GM12878 (cell line): ENCODE data around the gene RAN. TPM values are rescaled to one million over a fixed set of nuclear protein-coding genes. Genes with fewer than 3 reads are reported as not detected.

Experiments
- BACH1 ChIP-seq: fragments of 450-650 bp; IDR thresholded peaks from 2 replicates; pipeline ENCODE4 v1.6.1; 2017; ENCODE audit warnings: mild to moderate bottlenecking, borderline replicate concordance
- BHLHE40 ChIP-seq, 2 experiments: fragments of 450-650 bp in 1 of 2; IDR thresholded peaks; 2 replicates each; pipeline ENCODE4 v1.6.1; 2011 to 2017; ENCODE audit warnings: low read depth in 2 of 2, borderline replicate concordance in 1 of 2, improper control_type of control experiment in 1 of 2, low read length in 1 of 2, mild to moderate bottlenecking in 1 of 2
- CHD4 ChIP-seq: fragments of 200-600 bp; sonication (generic); IDR thresholded peaks from 2 replicates; pipeline ENCODE4 v1.6.1; 2016; ENCODE audit warnings: mild to moderate bottlenecking
- GATAD2B ChIP-seq: fragments of 450-650 bp; conservative IDR thresholded peaks from 2 replicates; pipeline ENCODE4 v1.6.1; 2017; ENCODE audit warnings: low read depth, mild to moderate bottlenecking, moderate library complexity
- HDAC6 ChIP-seq: fragments of 200-600 bp; sonication (generic); IDR thresholded peaks from one replicate; pipeline ENCODE4 v1.8.0; 2017; ENCODE audit warnings: antibody characterized with exemption; ENCODE audit not compliant: unreplicated experiment
- IKZF1 ChIP-seq: fragments of 450-650 bp; conservative IDR thresholded peaks from 2 replicates; pipeline ENCODE4 v1.6.1; 2017; ENCODE audit warnings: antibody characterized with exemption, mild to moderate bottlenecking
- IRF4 ChIP-seq: IDR thresholded peaks from 2 replicates; pipeline ENCODE4 v1.6.1; 2011; ENCODE audit warnings: low read depth, low read length
- JUNB ChIP-seq: IDR thresholded peaks from 2 replicates; pipeline ENCODE4 v1.6.1; 2016; ENCODE audit warnings: antibody characterized with exemption, mild to moderate bottlenecking
- MEF2B ChIP-seq: fragments of 450-650 bp; IDR thresholded peaks from 2 replicates; pipeline ENCODE4 v1.6.1; 2018; ENCODE audit warnings: mild to moderate bottlenecking, moderate library complexity; ENCODE audit not compliant: partially characterized antibody, poor library complexity, severe bottlenecking
- NBN ChIP-seq: fragments of 450-650 bp; IDR thresholded peaks from 2 replicates; pipeline ENCODE4 v1.6.1; 2016
- NR2C1 ChIP-seq: fragments of 450-650 bp; IDR thresholded peaks from 2 replicates; pipeline ENCODE4 v1.6.1; 2017; ENCODE audit warnings: antibody characterized with exemption, mild to moderate bottlenecking, moderate library complexity
- POLR2AphosphoS5 ChIP-seq: IDR thresholded peaks from 2 replicates; pipeline ENCODE4 v1.6.1; 2011; ENCODE audit warnings: mild to moderate bottlenecking, low read length, inconsistent platforms
- RELA ChIP-seq: fragments of 450-650 bp; IDR thresholded peaks from 2 replicates; pipeline ENCODE4 v1.8.0; 2014; ENCODE audit warnings: borderline replicate concordance; ENCODE audit not compliant: partially characterized antibody
- RFX5 ChIP-seq: IDR thresholded peaks from 2 replicates; pipeline ENCODE4 v1.6.1; 2011; ENCODE audit warnings: low read depth, low read length, improper control_type of control experiment
- SMAD5 ChIP-seq: IDR thresholded peaks from 2 replicates; pipeline ENCODE4 v1.6.1; 2016; ENCODE audit warnings: antibody characterized with exemption, low read depth
- TAF1 ChIP-seq: IDR thresholded peaks from 2 replicates; pipeline ENCODE4 v1.6.1; 2011; ENCODE audit warnings: mild to moderate bottlenecking, low read depth, low read length, borderline replicate concordance
- YY1 ChIP-seq: IDR thresholded peaks from 2 replicates; pipeline ENCODE4 v1.6.1; 2011; ENCODE audit warnings: low read depth, mild to moderate bottlenecking, low read length
- polyA plus RNA-seq, 11 experiments: library from polyadenylated mRNA; depleted of rRNA in 4 of 11; unstranded in 6 of 11; stranded (reverse) in 5 of 11; fragments of >200 nt; fragmentation: Nextera tagmentation in 4 of 11; fragmentation: Illumina TruSeq in 1 of 11; extraction: Ambion mirVana in 4 of 11; extraction: Trizol in 1 of 11; gene quantifications; 1 replicate in 1 of 11; 2 replicates in 10 of 11; pipeline versions ENCODE4 v1.2.1 to v1.2.3, GENCODE V29; 2011 to 2016; ENCODE audit warnings: inconsistent platforms in 2 of 11, missing spikeins in 2 of 11, low read depth in 1 of 11
- total RNA-seq, 4 experiments: library from RNA; depleted of rRNA in 3 of 4; stranded (reverse); fragments of >200 nt in 3 of 4; fragmentation: Illumina TruSeq in 1 of 4; extraction: Trizol in 1 of 4; gene quantifications; 2 replicates each; pipeline versions ENCODE4 v1.2.1 to v1.2.3, GENCODE V29; 2013 to 2021
- TF ChIP-seq, protein P1 (sequence below): IDR thresholded peaks from 2 replicates; pipeline ENCODE4 v1.6.1; 2012; ENCODE audit warnings: mild to moderate bottlenecking, low read depth, low read length
- TF ChIP-seq, protein P2 (sequence below): fragments of 450-650 bp; IDR thresholded peaks from 2 replicates; pipeline ENCODE4 v1.6.1; 2017; ENCODE audit warnings: low read depth, mild to moderate bottlenecking, moderate library complexity
- TF ChIP-seq, protein P3 (sequence below): fragments of 450-650 bp; IDR thresholded peaks from 2 replicates; pipeline ENCODE4 v1.6.1; 2017; ENCODE audit warnings: mild to moderate bottlenecking, moderate library complexity

Gene RAN
- total and polyA plus RNA-seq, 10 of the 15 experiments (the other 5 are each of a cell fraction or from before 2014, with no cell fraction given), result 1,598 to 3,769 (median 2,845) TPM

DNA sequence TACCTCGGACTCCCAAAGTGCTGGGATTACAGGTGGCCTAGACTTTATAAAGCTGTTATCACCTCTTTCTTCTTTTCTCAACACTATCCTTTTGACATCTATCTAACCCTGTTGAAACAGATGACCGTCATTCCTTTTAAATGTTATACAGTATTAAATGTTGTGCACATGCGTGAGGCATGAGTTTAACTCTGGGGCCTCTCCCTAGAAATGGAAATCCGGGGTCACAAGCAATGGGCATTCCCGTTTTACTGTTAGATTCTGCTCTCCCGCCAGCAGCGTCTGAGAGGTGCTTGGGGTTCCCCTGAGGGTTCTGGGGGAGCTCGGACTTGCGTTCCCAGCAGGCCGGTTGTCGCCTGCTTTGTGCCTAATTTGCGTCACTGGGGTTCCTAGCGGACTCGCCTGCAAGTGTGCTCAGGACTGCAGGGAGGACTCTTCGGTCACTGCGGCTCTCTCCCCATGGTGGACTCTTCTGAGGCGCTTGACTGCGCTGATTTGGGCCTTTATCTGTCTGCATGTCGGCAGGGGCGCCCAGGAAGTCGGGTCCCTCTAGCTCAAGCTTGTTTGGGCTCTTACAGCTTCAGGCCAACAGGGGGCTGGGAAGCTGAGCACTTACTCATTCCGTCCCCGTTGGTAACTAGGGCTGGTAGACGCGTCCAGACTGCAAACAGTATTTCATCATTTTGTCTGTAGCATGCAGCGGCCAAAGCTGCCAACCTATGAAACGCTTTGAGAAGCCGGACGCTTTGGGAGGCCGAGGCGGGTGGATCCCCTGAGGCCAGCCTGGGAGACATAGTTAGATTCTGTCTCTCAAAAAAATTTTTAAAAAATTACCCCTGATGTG, 1.2 kb upstream of the RAN start (continued):
- peak; percentile 58; the same call in 1 of the 2 replicates for TF ChIP-seq TAF1
- TF ChIP-seq POLR2AphosphoS5, result peak; percentile 49
- peak; percentile 56 for TF ChIP-seq MEF2B
- peak; percentile 62 for TF ChIP-seq JUNB
- 0 out of 2 replicates have a peak, but pooled peaks have one; percentile 18 for TF ChIP-seq SMAD5
- TF ChIP-seq, protein P1, sequence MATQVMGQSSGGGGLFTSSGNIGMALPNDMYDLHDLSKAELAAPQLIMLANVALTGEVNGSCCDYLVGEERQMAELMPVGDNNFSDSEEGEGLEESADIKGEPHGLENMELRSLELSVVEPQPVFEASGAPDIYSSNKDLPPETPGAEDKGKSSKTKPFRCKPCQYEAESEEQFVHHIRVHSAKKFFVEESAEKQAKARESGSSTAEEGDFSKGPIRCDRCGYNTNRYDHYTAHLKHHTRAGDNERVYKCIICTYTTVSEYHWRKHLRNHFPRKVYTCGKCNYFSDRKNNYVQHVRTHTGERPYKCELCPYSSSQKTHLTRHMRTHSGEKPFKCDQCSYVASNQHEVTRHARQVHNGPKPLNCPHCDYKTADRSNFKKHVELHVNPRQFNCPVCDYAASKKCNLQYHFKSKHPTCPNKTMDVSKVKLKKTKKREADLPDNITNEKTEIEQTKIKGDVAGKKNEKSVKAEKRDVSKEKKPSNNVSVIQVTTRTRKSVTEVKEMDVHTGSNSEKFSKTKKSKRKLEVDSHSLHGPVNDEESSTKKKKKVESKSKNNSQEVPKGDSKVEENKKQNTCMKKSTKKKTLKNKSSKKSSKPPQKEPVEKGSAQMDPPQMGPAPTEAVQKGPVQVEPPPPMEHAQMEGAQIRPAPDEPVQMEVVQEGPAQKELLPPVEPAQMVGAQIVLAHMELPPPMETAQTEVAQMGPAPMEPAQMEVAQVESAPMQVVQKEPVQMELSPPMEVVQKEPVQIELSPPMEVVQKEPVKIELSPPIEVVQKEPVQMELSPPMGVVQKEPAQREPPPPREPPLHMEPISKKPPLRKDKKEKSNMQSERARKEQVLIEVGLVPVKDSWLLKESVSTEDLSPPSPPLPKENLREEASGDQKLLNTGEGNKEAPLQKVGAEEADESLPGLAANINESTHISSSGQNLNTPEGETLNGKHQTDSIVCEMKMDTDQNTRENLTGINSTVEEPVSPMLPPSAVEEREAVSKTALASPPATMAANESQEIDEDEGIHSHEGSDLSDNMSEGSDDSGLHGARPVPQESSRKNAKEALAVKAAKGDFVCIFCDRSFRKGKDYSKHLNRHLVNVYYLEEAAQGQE, result peak; percentile 40; the same call in 1 of the 2 replicates
- TF ChIP-seq IRF4, result peak; percentile 78; the same call in 1 of the 2 replicates
- TF ChIP-seq NR2C1, result no peak
- peak; percentile 76 for TF ChIP-seq YY1
- peak; percentile 29 for TF ChIP-seq RELA
- peak; percentile 42; the same call in 1 of the 2 replicates for TF ChIP-seq NBN
- TF ChIP-seq, protein P2, sequence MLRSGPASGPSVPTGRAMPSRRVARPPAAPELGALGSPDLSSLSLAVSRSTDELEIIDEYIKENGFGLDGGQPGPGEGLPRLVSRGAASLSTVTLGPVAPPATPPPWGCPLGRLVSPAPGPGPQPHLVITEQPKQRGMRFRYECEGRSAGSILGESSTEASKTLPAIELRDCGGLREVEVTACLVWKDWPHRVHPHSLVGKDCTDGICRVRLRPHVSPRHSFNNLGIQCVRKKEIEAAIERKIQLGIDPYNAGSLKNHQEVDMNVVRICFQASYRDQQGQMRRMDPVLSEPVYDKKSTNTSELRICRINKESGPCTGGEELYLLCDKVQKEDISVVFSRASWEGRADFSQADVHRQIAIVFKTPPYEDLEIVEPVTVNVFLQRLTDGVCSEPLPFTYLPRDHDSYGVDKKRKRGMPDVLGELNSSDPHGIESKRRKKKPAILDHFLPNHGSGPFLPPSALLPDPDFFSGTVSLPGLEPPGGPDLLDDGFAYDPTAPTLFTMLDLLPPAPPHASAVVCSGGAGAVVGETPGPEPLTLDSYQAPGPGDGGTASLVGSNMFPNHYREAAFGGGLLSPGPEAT, result peak; percentile 46; the same call in 1 of the 2 replicates
- no peak for TF ChIP-seq RFX5
- TF ChIP-seq, protein P3, sequence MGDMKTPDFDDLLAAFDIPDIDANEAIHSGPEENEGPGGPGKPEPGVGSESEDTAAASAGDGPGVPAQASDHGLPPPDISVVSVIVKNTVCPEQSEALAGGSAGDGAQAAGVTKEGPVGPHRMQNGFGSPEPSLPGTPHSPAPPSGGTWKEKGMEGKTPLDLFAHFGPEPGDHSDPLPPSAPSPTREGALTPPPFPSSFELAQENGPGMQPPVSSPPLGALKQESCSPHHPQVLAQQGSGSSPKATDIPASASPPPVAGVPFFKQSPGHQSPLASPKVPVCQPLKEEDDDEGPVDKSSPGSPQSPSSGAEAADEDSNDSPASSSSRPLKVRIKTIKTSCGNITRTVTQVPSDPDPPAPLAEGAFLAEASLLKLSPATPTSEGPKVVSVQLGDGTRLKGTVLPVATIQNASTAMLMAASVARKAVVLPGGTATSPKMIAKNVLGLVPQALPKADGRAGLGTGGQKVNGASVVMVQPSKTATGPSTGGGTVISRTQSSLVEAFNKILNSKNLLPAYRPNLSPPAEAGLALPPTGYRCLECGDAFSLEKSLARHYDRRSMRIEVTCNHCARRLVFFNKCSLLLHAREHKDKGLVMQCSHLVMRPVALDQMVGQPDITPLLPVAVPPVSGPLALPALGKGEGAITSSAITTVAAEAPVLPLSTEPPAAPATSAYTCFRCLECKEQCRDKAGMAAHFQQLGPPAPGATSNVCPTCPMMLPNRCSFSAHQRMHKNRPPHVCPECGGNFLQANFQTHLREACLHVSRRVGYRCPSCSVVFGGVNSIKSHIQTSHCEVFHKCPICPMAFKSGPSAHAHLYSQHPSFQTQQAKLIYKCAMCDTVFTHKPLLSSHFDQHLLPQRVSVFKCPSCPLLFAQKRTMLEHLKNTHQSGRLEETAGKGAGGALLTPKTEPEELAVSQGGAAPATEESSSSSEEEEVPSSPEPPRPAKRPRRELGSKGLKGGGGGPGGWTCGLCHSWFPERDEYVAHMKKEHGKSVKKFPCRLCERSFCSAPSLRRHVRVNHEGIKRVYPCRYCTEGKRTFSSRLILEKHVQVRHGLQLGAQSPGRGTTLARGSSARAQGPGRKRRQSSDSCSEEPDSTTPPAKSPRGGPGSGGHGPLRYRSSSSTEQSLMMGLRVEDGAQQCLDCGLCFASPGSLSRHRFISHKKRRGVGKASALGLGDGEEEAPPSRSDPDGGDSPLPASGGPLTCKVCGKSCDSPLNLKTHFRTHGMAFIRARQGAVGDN, result peak; percentile 64; the same call in 1 of the 2 replicates
- TF ChIP-seq CHD4, result no peak
- TF ChIP-seq IKZF1, result peak; percentile 27; the same call in 1 of the 2 replicates
- TF ChIP-seq BACH1, result 0 out of 2 replicates have a peak, but pooled peaks have one; percentile 21
- peak in 1 of 2 experiments; percentile 54; a peak in 2 of 4 replicates for TF ChIP-seq BHLHE40 (IDR thresholded peaks at IDR 0.05; ENCODE audit: borderline replicate concordance in 1 of 2, low read depth in 2 of 2, low read length in 1 of 2)
- peak; percentile 45 for TF ChIP-seq HDAC6
- TF ChIP-seq GATAD2B, result peak; percentile 68
